MM.1S (cell line): ENCODE data around the gene LRRC39.

Source experiments
- DNase-seq: peaks from one replicate; pipeline ENCODE4 v3.0.0-alpha.2; 2015
- H2AFZ ChIP-seq: fragments of 300-600 bp; sonication (generic); 2 replicates; pipeline ENCODE4 v1.6.0; 2016; ENCODE audit warnings: antibody characterized with exemption, low read length
- H3F3A ChIP-seq: fragments of 300-600 bp; sonication (generic); 2 replicates; pipeline ENCODE4 v1.6.1; 2016; ENCODE audit warnings: mild to moderate bottlenecking, antibody characterized with exemption, low read length, moderate library complexity, mixed read lengths; ENCODE audit not compliant: insufficient read depth
- H3K27ac ChIP-seq: fragments of 300-600 bp; sonication (generic); 2 replicates; pipeline ENCODE4 v1.5.1; 2016; ENCODE audit warnings: mild to moderate bottlenecking, low read length
- H3K27me3 ChIP-seq: fragments of 300-600 bp; sonication (generic); replicated peaks from 2 replicates; pipeline ENCODE4 v1.6.0; 2016; ENCODE audit warnings: low read length; ENCODE audit not compliant: insufficient read depth
- H3K36me3 ChIP-seq: fragments of 300-600 bp; sonication (generic); replicated peaks from 2 replicates; pipeline ENCODE4 v1.6.1; 2016; ENCODE audit warnings: mild to moderate bottlenecking, low read length, mixed read lengths; ENCODE audit not compliant: insufficient read depth
- H3K4me1 ChIP-seq: fragments of 300-600 bp; sonication (generic); 2 replicates; pipeline ENCODE4 v1.6.1; 2016; ENCODE audit warnings: low read length, mixed read lengths
- H3K4me2 ChIP-seq: fragments of 300-600 bp; sonication (generic); 2 replicates; pipeline ENCODE4 v1.6.0; 2016; ENCODE audit warnings: low read depth, low read length
- H3K4me3 ChIP-seq: fragments of 300-600 bp; sonication (generic); 2 replicates; pipeline ENCODE4 v1.5.1; 2016; ENCODE audit warnings: low read length, mixed read lengths
- H3K79me2 ChIP-seq: fragments of 300-600 bp; sonication (generic); 2 replicates; pipeline ENCODE4 v1.6.1; 2016; ENCODE audit warnings: mixed run types, low read length, mixed read lengths
- H3K9ac ChIP-seq: fragments of 300-600 bp; sonication (generic); 2 replicates; pipeline ENCODE4 v1.6.1; 2016; ENCODE audit warnings: low read length, mixed read lengths
- H3K9me2 ChIP-seq: fragments of 300-600 bp; sonication (generic); replicated peaks from 2 replicates; pipeline ENCODE4 v1.6.1; 2016; ENCODE audit warnings: mild to moderate bottlenecking, low read length, mixed read lengths; ENCODE audit not compliant: insufficient read depth
- H3K9me3 ChIP-seq: fragments of 300-600 bp; sonication (generic); replicated peaks from 2 replicates; pipeline ENCODE4 v1.6.1; 2016; ENCODE audit warnings: mild to moderate bottlenecking, low read length, mixed read lengths; ENCODE audit not compliant: insufficient read depth
- H4K20me1 ChIP-seq: fragments of 300-600 bp; sonication (generic); 2 replicates; pipeline ENCODE4 v1.6.1; 2016; ENCODE audit warnings: mild to moderate bottlenecking, low read length, moderate library complexity, mixed read lengths; ENCODE audit not compliant: insufficient read depth
- EZH2 ChIP-seq: fragments of 300-600 bp; sonication (generic); optimal IDR thresholded peaks from 2 replicates; pipeline ENCODE3; 2017; ENCODE audit warnings: low read depth, mild to moderate bottlenecking, antibody characterized with exemption, low read length, mixed read lengths
- EZH2phosphoT487 ChIP-seq: fragments of 300-600 bp; sonication (generic); IDR thresholded peaks from 2 replicates; pipeline ENCODE4 v1.6.1; 2018; ENCODE audit warnings: antibody characterized with exemption, low read length
- TF ChIP-seq, protein P1 (sequence below): fragments of 300-600 bp; sonication (generic); IDR thresholded peaks from 2 replicates; pipeline ENCODE4 v1.5.1; 2016; ENCODE audit warnings: antibody characterized with exemption, low read length, mixed read lengths

The LRRC39 gene

DNA sequence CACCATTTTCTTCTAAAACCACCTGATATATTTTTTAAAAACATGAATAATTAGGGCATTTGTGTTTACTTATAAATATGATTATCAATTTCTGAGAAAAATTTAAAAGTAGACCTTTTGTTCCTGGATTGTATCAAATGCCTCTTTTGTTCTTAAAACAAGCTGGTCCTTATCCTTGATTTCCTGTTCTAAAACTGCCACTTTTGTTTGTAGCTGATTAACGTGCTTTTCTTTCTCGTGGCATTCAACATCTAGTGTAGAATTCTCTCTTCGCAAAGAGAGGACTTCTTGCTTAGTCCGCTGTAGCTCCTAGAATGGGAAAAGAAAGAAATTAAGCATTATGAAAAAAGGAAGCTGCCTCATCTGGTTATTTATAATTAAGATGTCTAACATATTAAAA, 70.4 kb downstream of the LRRC39 start:
- Histone ChIP-seq H3F3A (no peaks in the 10 kb centered on the region), H3K9ac (no peak overlapping the region), H3K9me2 (no peaks in the 10 kb centered on the region), H2AFZ (no peak overlapping the region), H3K4me2 (no peak overlapping the region), H3K9me3 (no peaks in the 10 kb centered on the region), H3K27me3 (no peaks in the 10 kb centered on the region), H3K36me3 (no peaks in the 10 kb centered on the region), H3K4me3 (no peak overlapping the region), H3K79me2 (no peaks in the 10 kb centered on the region), H3K4me1 (no peaks in the 10 kb centered on the region), H4K20me1 (no peaks in the 10 kb centered on the region), H3K27ac (no peak overlapping the region)
- TF ChIP-seq, protein P1, sequence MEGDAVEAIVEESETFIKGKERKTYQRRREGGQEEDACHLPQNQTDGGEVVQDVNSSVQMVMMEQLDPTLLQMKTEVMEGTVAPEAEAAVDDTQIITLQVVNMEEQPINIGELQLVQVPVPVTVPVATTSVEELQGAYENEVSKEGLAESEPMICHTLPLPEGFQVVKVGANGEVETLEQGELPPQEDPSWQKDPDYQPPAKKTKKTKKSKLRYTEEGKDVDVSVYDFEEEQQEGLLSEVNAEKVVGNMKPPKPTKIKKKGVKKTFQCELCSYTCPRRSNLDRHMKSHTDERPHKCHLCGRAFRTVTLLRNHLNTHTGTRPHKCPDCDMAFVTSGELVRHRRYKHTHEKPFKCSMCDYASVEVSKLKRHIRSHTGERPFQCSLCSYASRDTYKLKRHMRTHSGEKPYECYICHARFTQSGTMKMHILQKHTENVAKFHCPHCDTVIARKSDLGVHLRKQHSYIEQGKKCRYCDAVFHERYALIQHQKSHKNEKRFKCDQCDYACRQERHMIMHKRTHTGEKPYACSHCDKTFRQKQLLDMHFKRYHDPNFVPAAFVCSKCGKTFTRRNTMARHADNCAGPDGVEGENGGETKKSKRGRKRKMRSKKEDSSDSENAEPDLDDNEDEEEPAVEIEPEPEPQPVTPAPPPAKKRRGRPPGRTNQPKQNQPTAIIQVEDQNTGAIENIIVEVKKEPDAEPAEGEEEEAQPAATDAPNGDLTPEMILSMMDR: no peak
- TF ChIP-seq EZH2 (no peak), EZH2phosphoT487 (no peak)
- DNase-seq: no peak

DNA sequence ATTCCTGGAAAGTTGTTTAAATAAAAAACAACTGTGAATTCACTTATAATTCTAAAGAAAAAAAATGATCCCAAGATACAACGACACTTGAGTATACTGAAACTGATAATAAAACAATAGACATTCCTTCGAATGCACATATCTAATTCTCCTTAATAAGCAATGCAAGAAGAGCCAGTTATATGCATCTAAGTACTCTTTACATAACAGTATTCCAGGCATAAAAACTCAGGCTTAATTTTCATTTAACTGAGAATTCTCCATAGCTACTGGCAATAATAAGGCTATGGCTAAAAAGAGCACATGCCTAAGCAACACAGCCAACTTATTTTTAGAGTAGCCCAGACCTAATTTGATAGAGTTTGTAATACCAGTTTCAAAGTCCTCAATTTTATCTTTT, 76.5 kb downstream of the LRRC39 start:
- Histone ChIP-seq H3K27ac (no peak overlapping the region), H3K9me3 (no peaks in the 10 kb centered on the region), H3F3A (no peaks in the 10 kb centered on the region), H2AFZ (no peak overlapping the region), H3K4me3 (no peak overlapping the region), H3K36me3 (no peaks in the 10 kb centered on the region), H3K4me1 (no peaks in the 10 kb centered on the region), H3K9ac (no peak overlapping the region), H4K20me1 (no peaks in the 10 kb centered on the region), H3K9me2 (no peaks in the 10 kb centered on the region), H3K4me2 (no peak overlapping the region), H3K79me2 (no peaks in the 10 kb centered on the region), H3K27me3 (no peaks in the 10 kb centered on the region)
- TF ChIP-seq EZH2 (no peak), EZH2phosphoT487 (no peak)
- TF ChIP-seq, protein P1: no peak
- no peak for DNase-seq

DNA sequence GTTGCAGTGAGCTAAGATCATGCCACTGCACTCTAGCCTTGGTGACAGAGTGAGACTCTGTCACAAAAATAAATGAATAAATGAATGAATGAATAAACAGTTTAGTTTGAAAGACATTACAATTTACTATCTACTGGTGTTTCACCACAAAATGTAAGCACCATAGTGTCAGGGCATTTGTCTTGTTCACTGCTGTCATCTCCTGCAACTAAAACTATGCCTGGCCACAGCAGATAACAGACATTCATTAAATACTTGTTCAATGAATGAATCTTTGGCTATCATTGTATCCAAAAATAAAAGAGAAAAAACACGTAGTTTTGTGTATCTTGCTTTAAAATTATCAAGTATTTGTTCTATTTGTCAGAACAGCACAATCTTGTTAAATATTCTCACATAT, 77.9 kb downstream of the LRRC39 start:
- Histone ChIP-seq H3K36me3 (no peaks in the 10 kb centered on the region), H4K20me1 (no peaks in the 10 kb centered on the region)

More for the DNA sequence above, 77.9 kb downstream of the LRRC39 start:
- Histone ChIP-seq H3K4me3 (no peak overlapping the region), H3K4me1 (no peaks in the 10 kb centered on the region), H3F3A (no peaks in the 10 kb centered on the region), H3K27me3 (no peaks in the 10 kb centered on the region), H3K9me3 (no peaks in the 10 kb centered on the region), H3K9ac (no peak overlapping the region), H3K9me2 (no peaks in the 10 kb centered on the region), H3K27ac (no peak overlapping the region), H3K79me2 (no peaks in the 10 kb centered on the region), H2AFZ (no peak overlapping the region), H3K4me2 (no peak overlapping the region)
- no peak for DNase-seq
- no peak for TF ChIP-seq EZH2phosphoT487
